ENCODE data around the gene CAPN5. TPM values are rescaled to one million over a fixed set of nuclear protein-coding genes. Genes with fewer than 3 reads are reported as not detected.

CAPN5 gene
- total RNA-seq, 1 experiment from 2014 or later: 12.9 TPM

GRCh38 chr11:77147668-77148321 is 81.0 kb downstream of the CAPN5 start:
- DNase-seq (ENCODE audit: low read depth): no peak

- no peak for DNase-seq (ENCODE audit: low read depth)
Observed at GRCh38 chr11:77148963-77149715, 82.4 kb downstream of the CAPN5 start.

DNA sequence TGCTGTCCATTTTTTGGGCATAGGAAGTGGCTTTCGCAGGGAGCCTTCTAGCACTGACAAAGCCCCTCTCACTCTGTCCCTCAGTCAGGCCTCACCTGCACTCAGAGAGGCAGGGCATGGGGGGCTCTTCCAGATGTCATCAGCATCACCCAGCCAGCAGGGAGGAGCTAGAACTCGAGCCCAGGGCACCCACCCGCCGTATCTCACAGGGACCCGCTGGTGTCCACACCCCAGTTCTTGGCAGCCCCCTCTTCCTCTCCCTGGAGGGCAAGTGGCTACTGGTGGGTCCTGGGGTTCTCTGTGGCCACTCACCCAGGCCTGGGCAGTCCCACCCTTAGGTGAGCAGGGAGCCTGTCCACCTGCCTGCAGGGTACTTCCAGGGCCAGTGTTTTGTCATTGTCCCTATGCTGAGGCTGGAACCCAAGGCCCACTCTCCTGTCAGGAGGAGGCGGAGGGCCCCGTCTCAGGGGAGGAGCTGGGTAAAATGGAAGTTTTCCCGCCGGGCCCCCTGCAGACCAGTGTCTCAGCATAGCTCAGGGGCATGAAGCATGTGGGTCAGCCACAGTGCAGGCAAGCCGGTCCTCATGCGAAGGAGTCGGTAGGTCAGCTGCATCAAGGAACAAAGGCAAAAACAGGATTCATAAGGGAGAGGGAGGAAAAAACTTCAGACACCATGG is 83.1 kb downstream of the CAPN5 start:
- no peak for DNase-seq (ENCODE audit: low read depth)

GRCh38 chr11:77150836-77151235 is 84.1 kb downstream of the CAPN5 start:
- DNase-seq (ENCODE audit: low read depth): no peak

- no peak for DNase-seq (ENCODE audit: low read depth)
Observed at GRCh38 chr11:77151804-77152509, 85.2 kb downstream of the CAPN5 start.

DNA sequence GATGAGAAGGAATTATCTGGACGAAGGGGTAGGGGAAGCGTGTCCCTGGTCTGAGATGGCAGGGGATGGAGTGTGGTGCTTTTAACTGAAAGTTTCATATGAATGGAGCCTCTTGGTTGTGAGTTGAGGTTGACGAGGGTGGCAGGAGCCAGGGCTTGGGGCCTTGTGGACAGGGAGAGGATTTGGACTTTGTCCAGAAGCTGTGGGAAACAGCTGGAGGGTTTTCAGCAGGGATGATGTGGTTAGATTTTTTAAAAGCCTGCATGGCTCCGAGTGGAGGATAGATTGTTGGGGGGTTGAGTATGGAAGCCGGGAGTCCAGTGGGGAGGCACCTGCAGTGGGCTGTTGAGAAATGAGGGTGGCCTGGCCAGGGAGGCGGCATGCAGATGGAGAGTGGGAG is 86.1 kb downstream of the CAPN5 start:
- DNase-seq (ENCODE audit: low read depth): no peak

DNA sequence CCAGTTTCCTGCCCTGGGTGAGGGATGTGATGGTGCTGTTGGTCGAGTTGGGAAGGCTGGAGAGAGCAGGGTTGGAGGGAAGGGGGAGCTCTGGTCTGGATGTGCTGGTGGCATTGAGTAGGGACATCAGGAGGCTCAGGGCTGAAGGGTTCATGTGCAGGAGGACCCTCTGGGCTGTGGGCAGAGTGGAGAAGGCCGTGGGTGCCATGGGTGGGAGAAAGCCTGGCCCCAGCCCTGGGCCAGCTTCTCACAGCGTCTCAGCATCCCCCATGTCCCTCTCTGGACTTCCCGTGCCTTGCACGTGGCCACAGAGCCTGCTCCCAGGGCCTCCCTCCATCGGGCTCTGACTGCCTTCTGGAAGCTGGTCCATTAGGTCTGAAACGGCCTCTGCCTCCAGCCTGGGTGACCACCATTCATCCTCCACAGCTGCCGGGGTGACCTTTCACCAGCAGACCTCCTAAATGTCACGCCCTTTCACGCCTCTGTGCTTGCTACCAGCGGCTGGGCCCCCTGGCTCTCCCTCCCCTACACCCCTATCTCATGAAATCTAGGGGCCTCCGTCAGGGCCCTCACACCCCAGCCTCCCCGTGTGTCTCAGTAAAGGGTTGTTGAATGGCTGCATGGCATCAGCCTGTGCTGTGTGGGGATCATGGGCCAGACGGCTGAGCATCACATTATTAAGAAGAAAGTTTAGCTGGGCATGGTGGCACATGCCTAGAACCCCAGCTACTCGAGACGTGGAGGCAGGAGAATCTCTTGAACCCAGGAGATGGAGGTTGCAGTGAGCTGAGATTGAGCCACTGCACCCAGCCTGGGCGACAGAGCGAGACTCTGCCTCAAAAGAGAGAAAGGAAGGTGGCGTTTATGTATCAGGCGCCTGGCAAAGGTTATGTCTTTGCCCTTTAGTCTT is 86.8 kb downstream of the CAPN5 start:
- DNase-seq (ENCODE audit: low read depth): no peak

DNA sequence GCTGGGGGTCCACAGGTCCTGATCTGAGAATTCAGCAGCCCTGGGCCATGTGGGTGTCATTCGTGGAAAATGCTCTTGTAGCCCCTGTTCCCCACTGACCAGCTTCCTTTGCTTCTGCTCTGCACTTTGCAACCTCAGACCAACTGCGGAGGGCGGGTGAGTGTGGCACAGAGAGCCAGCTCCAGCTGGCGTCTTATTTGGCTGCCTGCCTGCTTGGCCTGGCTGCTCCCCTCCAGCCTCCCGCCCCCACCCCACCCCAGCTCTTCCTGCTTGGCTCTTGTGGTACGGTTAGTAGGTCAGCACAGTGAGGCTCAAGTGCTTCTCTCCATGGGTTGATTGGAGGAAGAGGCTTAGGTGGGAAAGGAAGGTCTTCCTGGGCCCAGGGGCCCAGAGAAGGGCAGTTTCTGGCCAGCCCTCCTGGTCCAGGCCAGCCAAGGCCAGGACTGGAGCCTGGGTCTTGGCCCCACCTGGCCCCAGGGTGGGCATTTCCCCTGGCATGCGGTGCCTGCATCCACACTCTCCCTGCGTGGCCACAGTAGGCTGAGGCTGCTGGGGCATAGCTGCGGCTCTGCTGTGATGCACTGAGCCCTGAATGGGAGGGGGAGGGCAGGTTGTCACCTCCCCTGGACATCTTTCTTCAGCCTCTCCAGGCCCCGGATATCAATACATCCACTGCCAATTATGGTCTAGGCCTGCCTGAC is 87.8 kb downstream of the CAPN5 start:
- no peak for DNase-seq (ENCODE audit: low read depth)

DNA sequence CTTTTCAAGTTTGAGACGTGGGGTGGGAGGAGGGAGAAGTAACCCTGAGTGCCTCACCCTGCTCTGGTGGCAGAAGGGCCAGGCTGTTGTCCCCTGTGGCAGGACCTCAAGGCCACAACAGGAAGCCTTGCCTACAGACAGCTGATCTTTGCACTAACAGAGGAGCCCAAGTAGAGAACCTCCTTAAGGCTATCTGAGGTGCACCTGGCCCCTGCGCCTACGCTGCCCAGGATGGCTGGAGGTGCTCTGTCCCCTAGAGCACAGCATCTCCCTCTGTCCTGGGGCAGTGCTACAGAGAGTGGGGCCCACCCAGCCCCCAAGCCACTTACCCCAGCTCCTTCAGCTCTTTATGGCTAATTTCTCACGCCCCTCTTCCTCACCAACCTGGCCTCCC is 88.3 kb downstream of the CAPN5 start:
- no peak for DNase-seq (ENCODE audit: low read depth)

DNA sequence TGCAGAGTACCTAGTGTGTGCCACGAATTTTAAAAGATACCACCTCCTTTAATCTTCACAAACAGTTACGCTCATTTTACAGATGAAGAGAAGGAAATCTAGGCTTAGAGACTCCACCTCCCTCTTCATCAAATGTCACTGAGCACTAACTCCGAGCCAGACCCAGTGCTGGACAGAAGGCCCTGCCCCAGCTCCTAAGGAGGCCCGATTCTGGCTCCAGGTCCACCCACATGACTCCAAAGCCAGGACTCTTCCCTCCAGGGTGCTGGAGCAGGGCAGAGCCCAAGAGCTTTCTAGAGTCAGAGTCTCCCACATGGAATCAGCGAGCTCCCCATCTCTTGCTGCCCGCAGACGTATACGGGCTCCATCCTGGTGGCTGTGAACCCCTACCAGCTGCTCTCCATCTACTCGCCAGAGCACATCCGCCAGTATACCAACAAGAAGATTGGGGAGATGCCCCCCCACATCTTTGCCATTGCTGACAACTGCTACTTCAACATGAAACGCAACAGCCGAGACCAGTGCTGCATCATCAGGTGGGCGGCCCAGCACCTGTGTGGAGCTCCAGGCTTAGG is 88.9 kb downstream of the CAPN5 start:
- no peak for DNase-seq (ENCODE audit: low read depth)

DNA sequence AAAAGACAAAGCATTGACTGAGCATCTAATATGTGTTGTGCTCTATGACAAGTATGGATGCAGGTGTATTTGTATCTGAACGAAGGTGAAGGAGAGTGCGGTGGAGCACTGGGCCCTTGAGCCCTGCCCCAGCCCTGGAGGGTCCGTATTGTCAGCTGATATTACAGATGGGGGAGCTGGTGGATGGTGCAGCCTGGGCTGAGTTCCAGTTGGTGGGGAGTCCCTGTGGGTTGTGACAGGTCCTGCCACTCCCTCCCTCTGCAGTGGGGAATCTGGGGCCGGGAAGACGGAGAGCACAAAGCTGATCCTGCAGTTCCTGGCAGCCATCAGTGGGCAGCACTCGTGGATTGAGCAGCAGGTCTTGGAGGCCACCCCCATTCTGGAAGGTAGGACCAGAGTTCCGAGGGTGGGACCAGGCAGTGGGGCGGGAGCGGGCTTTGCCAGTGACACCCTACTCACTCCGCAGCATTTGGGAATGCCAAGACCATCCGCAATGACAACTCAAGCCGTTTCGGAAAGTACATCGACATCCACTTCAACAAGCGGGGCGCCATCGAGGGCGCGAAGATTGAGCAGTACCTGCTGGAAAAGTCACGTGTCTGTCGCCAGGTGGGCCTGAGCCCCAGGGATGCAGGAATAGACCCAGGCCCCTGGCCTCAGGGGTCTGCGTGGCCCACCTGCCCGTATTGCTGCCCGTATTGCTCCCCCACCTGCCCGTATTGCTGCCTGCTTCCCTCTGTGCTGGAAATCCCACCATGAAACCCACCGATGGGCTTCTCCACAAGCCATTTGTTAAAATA is 89.8 kb downstream of the CAPN5 start:
- no peak for DNase-seq (ENCODE audit: low read depth)

DNA sequence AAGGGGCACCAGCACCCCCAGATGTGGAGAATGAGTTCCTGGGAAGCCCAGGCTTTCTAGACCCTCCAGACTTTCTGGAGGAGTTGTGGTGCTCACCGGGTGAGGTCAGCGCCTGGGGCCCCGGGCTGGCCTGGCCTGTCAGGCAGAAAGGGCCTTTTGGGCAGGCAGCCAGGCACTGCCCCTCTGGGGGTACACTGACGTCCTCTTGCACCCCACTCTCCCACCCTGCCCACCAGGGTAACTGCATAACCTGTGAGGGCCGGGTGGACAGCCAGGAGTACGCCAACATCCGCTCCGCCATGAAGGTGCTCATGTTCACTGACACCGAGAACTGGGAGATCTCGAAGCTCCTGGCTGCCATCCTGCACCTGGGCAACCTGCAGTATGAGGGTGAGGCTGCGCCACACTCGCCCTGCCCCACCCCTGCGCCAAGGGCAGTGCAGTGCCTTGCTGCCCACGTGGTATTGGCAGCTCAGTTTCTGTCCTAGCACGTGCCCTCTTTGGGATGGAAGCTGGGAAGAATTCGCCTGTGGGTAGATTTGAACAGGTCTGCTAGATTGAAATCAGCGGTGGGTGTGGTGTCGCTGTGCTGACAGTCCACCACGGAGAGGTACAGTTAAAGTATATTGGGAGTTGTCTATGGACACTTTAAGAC is 91.4 kb downstream of the CAPN5 start:
- no peak for DNase-seq (ENCODE audit: low read depth)

GRCh38 chr11:77159219-77159936 is 92.6 kb downstream of the CAPN5 start:
- no peak for DNase-seq (ENCODE audit: low read depth)

DNA sequence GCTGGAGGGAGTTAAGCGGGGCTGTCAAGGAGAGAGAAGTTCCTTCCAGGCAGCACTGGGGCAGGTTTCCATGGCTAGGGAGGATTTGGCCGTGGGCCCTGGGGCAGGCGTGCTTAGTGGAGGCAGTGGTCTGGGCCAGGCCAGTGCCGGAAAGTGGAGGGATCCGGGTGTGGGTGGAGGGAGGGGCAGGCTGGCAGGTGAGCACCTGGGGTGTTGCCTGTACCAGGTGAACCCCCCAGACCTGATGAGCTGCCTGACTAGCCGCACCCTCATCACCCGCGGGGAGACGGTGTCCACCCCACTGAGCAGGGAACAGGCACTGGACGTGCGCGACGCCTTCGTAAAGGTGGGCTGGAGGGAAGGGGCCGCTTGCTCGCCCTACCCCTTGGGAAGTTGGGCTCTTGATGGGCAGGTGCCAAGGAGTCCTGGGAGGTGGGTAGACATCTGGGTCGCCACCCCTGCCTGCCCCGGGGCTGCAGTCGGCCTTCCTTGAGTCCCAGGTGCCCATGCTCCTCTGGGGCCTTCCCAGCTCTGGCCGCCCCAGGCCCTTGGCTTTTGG is 93.2 kb downstream of the CAPN5 start:
- DNase-seq (ENCODE audit: low read depth): no peak

GRCh38 chr11:77163271-77163670 is 96.5 kb downstream of the CAPN5 start:
- DNase-seq (ENCODE audit: low read depth): no peak

GRCh38 chr11:77165066-77165465 is 98.3 kb downstream of the CAPN5 start:
- DNase-seq (ENCODE audit: low read depth): no peak

- no peak for DNase-seq (ENCODE audit: low read depth)
Observed at GRCh38 chr11:77166021-77166420, 99.2 kb downstream of the CAPN5 start.
